Measurements from ENCODE around the gene MBTPS2.

MBTPS2 gene

GRCh38 chrX:21933077-21933476 lies 93.7 kb downstream of the MBTPS2 start:
- Histone ChIP-seq H3K9ac (ENCODE audit: low read depth, low read length) (no peak overlapping the region), H3K9me3 (ENCODE audit: control insufficient read depth, insufficient read depth, low read length) (no peaks in the 10 kb centered on the region), H3K36me3 (ENCODE audit: insufficient read depth, low read length) (no peaks in the 10 kb centered on the region), H3K4me1 (ENCODE audit: insufficient read depth, low read length) (peaks cover 40% of the 10 kb centered on the region)

- H3K4me1 ChIP-seq (ENCODE audit: insufficient read depth, low read length) = peaks cover 37% of the 10 kb centered on the region
- H3K9me3 ChIP-seq (ENCODE audit: control insufficient read depth, insufficient read depth, low read length) = no peaks in the 10 kb centered on the region
- H3K36me3 ChIP-seq (ENCODE audit: insufficient read depth, low read length) = no peaks in the 10 kb centered on the region
These were observed 95.0 kb downstream of the MBTPS2 start for GRCh38 chrX:21934414-21934813.

More at GRCh38 chrX:21934414-21934813, 95.0 kb downstream of the MBTPS2 start:
- H3K9ac ChIP-seq (ENCODE audit: low read depth, low read length) = no peak overlapping the region

All from ES-I3 (cell line).